ENCODE results near the gene DPYSL5. TPM values are rescaled to one million over a fixed set of nuclear protein-coding genes. Genes with fewer than 3 reads are reported as not detected.
A peak's percentile ranks its signal among the peaks of the same experiment; 100 is the strongest.

The DPYSL5 gene
- total and polyA plus RNA-seq, 4 donors: not detected

GRCh38 chr2:26838121-26838906, 9.6 kb upstream of the DPYSL5 start:
- intact Hi-C loops (cut with DNase I): no loop called here
- Histone ChIP-seq H3K4me3 (ENCODE audit: low read length in 2 of 2) (no peak overlapping the region), H3K4me1 (ENCODE audit: control insufficient read depth in 1 of 2, insufficient read depth in 2 of 2, low read length in 2 of 2) (no peaks in the 10 kb centered on the region), H3K27me3 (ENCODE audit: control insufficient read depth in 1 of 2, insufficient read depth in 2 of 2, low read length in 1 of 2) (no peaks in the 10 kb centered on the region), H3K36me3 (ENCODE audit: control insufficient read depth in 1 of 2, insufficient read depth in 2 of 2, low read length in 1 of 2) (no peaks in the 10 kb centered on the region), H3K9me3 (ENCODE audit: control insufficient read depth, low read length) (no peaks in the 10 kb centered on the region), H3K27ac (ENCODE audit: low read depth in 1 of 2, low read length in 2 of 2) (no peak overlapping the region)
- 54 to 57% methylated on average over 6 of the region's 6 CpGs for WGBS, 2 donors
- no peak for ATAC-seq (ENCODE audit: low FRiP score)
- no peak for DNase-seq

DNA sequence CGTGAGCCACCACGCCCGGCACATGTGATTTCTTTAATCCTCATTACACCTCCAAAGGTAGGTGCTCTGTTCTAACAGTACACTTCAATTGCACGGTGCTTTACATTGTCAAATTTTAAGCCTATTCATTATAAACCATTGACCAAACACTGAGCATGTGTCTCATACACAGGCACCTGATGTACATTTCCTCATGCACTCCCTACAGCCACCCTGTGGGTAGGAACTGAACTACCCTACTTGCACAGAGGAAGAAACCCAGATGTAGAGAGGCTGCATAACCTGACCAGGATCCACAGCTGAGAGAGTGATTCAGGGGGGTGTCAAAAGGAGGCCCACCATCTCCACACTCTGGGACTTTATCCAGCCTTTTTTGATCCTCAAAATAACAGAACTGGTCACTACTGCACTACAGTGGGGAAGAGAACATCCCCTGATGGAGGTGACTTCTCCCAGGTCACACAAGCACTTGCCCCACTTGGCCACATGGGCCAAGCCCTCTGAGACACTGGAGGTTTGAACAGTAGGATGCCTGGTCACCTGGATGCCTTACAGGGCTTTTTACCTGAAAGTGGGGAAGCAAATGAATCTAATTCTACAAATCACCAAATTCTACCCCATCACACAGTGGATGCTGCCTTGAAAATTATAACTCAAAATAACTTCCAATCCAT, 6.9 kb upstream of the DPYSL5 start:
- 86 to 93% methylated on average over 4 of the region's 4 CpGs for WGBS, 2 donors
- no peak overlapping the region for H3K4me3 ChIP-seq (ENCODE audit: low read length in 2 of 2)
- H3K9me3 ChIP-seq (ENCODE audit: control insufficient read depth, low read length): no peaks in the 10 kb centered on the region
- no peaks in the 10 kb centered on the region for H3K27me3 ChIP-seq (ENCODE audit: control insufficient read depth in 1 of 2, insufficient read depth in 2 of 2, low read length in 1 of 2)
- ATAC-seq (ENCODE audit: low FRiP score) (no peak), DNase-seq (no peak)
- H3K27ac ChIP-seq (ENCODE audit: low read depth in 1 of 2, low read length in 2 of 2): no peak overlapping the region
- H3K36me3 ChIP-seq (ENCODE audit: control insufficient read depth in 1 of 2, insufficient read depth in 2 of 2, low read length in 1 of 2): no peaks in the 10 kb centered on the region
- H3K4me1 ChIP-seq (ENCODE audit: control insufficient read depth in 1 of 2, insufficient read depth in 2 of 2, low read length in 2 of 2): no peaks in the 10 kb centered on the region
- intact Hi-C loops (cut with DNase I): no loop called here

DNA sequence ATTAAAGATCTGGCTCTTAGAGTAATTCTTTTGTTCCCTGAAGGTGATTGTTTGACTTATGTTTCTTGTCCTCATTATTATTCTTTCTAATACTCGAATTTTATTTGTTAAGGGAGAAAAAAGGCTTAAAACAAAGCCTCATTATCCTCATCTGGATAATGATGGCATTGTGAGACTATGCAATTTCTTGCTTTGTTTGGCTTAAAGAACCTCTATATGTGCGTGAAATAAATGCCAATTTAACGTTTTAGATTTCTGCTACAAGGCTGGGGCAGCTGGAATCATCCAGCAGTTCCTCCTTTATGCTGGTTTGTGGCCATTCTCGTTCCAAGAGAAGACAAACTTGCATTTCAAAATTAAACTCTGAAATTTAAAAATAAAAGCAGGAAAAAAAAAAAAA, 4.9 kb upstream of the DPYSL5 start:
- Histone ChIP-seq H3K4me1 (ENCODE audit: control insufficient read depth in 1 of 2, insufficient read depth in 2 of 2, low read length in 2 of 2) (no peaks in the 10 kb centered on the region), H3K36me3 (ENCODE audit: control insufficient read depth in 1 of 2, insufficient read depth in 2 of 2, low read length in 1 of 2) (no peaks in the 10 kb centered on the region), H3K9me3 (ENCODE audit: control insufficient read depth, low read length) (no peaks in the 10 kb centered on the region), H3K27me3 (ENCODE audit: control insufficient read depth in 1 of 2, insufficient read depth in 2 of 2, low read length in 1 of 2) (peaks cover 0 to 2% of the 10 kb centered on the region in 2 donors), H3K4me3 (ENCODE audit: low read length in 2 of 2) (no peak overlapping the region), H3K27ac (ENCODE audit: low read depth in 1 of 2, low read length in 2 of 2) (no peak overlapping the region)
- intact Hi-C loops (cut with DNase I): no loop called here
- no peak for DNase-seq
- 30 to 41% methylated on average over 4 of the region's 4 CpGs for WGBS, 2 donors
- ATAC-seq (ENCODE audit: low FRiP score): no peak

- DNase-seq (no peak), ATAC-seq (ENCODE audit: low FRiP score) (no peak)
- H3K27ac ChIP-seq (ENCODE audit: low read depth in 1 of 2, low read length in 2 of 2): no peak overlapping the region
- no peaks in the 10 kb centered on the region for H3K36me3 ChIP-seq (ENCODE audit: control insufficient read depth in 1 of 2, insufficient read depth in 2 of 2, low read length in 1 of 2)
- no peaks in the 10 kb centered on the region for H3K4me1 ChIP-seq (ENCODE audit: control insufficient read depth in 1 of 2, insufficient read depth in 2 of 2, low read length in 2 of 2)
- no peaks in the 10 kb centered on the region for H3K9me3 ChIP-seq (ENCODE audit: control insufficient read depth, low read length)
- 59 to 62% methylated on average over 8 of the region's 8 CpGs for WGBS, 2 donors
- H3K4me3 ChIP-seq (ENCODE audit: low read length in 2 of 2): no peak overlapping the region
- intact Hi-C loops (cut with DNase I): loop anchor here (5.0 kb wide), 2 partner anchors 77 to 97 kb away; no protein-coding TSS in a partner anchor
- H3K27me3 ChIP-seq (ENCODE audit: control insufficient read depth in 1 of 2, insufficient read depth in 2 of 2, low read length in 1 of 2): peaks cover 0 to 2% of the 10 kb centered on the region in 2 donors
Observed at GRCh38 chr2:26845021-26845420, 2.9 kb upstream of the DPYSL5 start.

GRCh38 chr2:26846334-26847306, 1.3 kb upstream of the DPYSL5 start:
- Histone ChIP-seq H3K4me3 (ENCODE audit: low read length in 2 of 2) (no peak overlapping the region), H3K9me3 (ENCODE audit: control insufficient read depth, low read length) (no peaks in the 10 kb centered on the region), H3K27ac (ENCODE audit: low read depth in 1 of 2, low read length in 2 of 2) (no peak overlapping the region), H3K27me3 (ENCODE audit: control insufficient read depth in 1 of 2, insufficient read depth in 2 of 2, low read length in 1 of 2) (peaks cover 0 to 2% of the 10 kb centered on the region in 2 donors), H3K4me1 (ENCODE audit: control insufficient read depth in 1 of 2, insufficient read depth in 2 of 2, low read length in 2 of 2) (no peaks in the 10 kb centered on the region), H3K36me3 (ENCODE audit: control insufficient read depth in 1 of 2, insufficient read depth in 2 of 2, low read length in 1 of 2) (no peaks in the 10 kb centered on the region)
- intact Hi-C loops (cut with DNase I): loop anchor here (1.0 to 5.0 kb wide), 3 partner anchors 76 to 96 kb away; no protein-coding TSS in a partner anchor
- 6 to 7% methylated on average over 39 of the region's 39 CpGs for WGBS, 2 donors
- DNase-seq (peak; percentile 74 to 89), ATAC-seq (ENCODE audit: low FRiP score) (peak; percentile 85)

DNA sequence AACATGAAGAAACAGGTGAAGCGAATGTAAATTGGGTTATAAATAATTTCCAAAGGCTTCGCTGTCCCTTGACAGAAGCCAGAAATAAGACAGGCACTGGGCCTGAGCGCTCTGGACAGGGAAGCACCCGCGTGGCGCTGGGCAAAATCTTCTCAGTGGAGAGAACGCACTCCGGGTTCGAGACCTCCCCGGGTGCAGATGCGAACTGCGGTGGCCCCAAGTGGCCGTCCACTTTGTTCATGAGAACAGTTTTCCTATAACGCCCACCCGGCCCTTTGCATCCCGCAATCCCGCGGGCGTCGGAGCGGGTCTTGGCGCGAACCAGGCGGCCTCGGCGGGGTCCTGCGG, 651 bp upstream of the DPYSL5 start:
- H3K27ac ChIP-seq (ENCODE audit: low read depth in 1 of 2, low read length in 2 of 2): no peak overlapping the region
- DNase-seq (peak in 1 of 2 donors; percentile 68), ATAC-seq (ENCODE audit: low FRiP score) (no peak)
- H3K4me3 ChIP-seq (ENCODE audit: low read length in 2 of 2): peak overlapping the region in 1 of 2 donors; percentile 24
- peaks cover 0 to 2% of the 10 kb centered on the region in 2 donors for H3K27me3 ChIP-seq (ENCODE audit: control insufficient read depth in 1 of 2, insufficient read depth in 2 of 2, low read length in 1 of 2)
- intact Hi-C loops (cut with DNase I): loop anchor here (5.0 kb wide), 2 partner anchors 75 to 95 kb away; no protein-coding TSS in a partner anchor
- H3K9me3 ChIP-seq (ENCODE audit: control insufficient read depth, low read length): no peaks in the 10 kb centered on the region
- H3K4me1 ChIP-seq (ENCODE audit: control insufficient read depth in 1 of 2, insufficient read depth in 2 of 2, low read length in 2 of 2): no peaks in the 10 kb centered on the region
- WGBS, 2 donors: 3 to 5% methylated on average over 27 of the region's 27 CpGs
- no peaks in the 10 kb centered on the region for H3K36me3 ChIP-seq (ENCODE audit: control insufficient read depth in 1 of 2, insufficient read depth in 2 of 2, low read length in 1 of 2)

DNA sequence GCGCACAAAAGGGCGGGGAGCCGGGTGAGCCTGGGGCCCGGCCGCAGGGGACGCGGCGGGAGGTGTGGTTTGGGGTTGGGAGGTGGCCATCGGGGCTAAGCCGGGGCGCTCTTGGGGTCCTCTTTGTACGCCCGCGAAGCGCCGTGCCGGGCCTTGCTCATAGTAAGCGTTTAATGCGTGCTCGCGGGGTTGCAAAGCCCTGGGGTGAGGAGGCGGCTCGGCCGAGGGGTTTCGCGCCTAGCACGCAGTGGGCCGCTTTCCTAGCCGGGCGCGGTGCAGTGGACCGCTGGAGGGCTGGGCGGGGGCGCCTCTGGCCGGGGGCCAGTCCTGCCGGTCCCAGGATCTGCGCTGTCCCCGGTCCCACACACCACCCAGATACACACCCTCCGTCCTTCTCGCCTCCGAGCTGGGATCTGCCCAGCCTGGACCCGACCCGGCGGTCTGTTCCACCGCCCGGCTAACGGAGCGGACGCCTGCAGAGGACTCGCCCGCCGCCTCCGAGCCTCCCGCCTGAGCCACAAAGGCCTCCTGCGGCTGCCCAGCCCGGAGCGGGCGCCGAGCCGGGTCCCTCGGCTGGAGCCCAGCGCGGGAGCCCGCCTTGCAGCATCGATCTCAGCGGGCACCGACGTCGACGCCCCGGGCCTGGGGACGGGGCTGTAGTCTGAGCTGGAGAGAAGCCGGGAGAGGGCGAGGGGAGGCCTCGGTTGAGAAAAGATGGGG, 564 bp downstream of the DPYSL5 start:
- Histone ChIP-seq H3K4me3 (ENCODE audit: low read length in 2 of 2) (peak overlapping the region in 1 of 2 donors; percentile 24), H3K27ac (ENCODE audit: low read depth in 1 of 2, low read length in 2 of 2) (no peak overlapping the region), H3K27me3 (ENCODE audit: control insufficient read depth in 1 of 2, insufficient read depth in 2 of 2, low read length in 1 of 2) (peaks cover 0 to 2% of the 10 kb centered on the region in 2 donors), H3K9me3 (ENCODE audit: control insufficient read depth, low read length) (no peaks in the 10 kb centered on the region), H3K36me3 (ENCODE audit: control insufficient read depth in 1 of 2, insufficient read depth in 2 of 2, low read length in 1 of 2) (no peaks in the 10 kb centered on the region), H3K4me1 (ENCODE audit: control insufficient read depth in 1 of 2, insufficient read depth in 2 of 2, low read length in 2 of 2) (no peaks in the 10 kb centered on the region)
- intact Hi-C loops (cut with DNase I): loop anchor here (5.0 kb wide), 2 partner anchors 74 to 94 kb away; no protein-coding TSS in a partner anchor
- WGBS, 2 donors: 0 to 1% methylated on average over 69 to 75 of the region's 75 CpGs
- peak in 1 of 2 donors; percentile 76 for DNase-seq
- no peak for ATAC-seq (ENCODE audit: low FRiP score)
